RWPE1 (cell line): Measurements from ENCODE around the gene DAP.

ENCODE experiments used
- CTCF ChIA-PET: fragments of 350-600 bp; sonication (Branson Sonifier 250); formaldehyde crosslinking; extraction: SDS; loops from one replicate; lab custom pipeline; 2021; lab: Yijun Ruan, JAX
- POLR2A ChIA-PET: fragments of 400-600 bp; formaldehyde crosslinking; extraction: SDS; loops from one replicate; lab custom pipeline; 2020; ENCODE audit warnings: antibody characterized with exemption; ENCODE audit not compliant: low non-redundant PET; lab: Yijun Ruan, JAX
- DNase-seq: peaks from one replicate; pipeline ENCODE4 v3.0.0; 2012; ENCODE audit warnings: low spot score
- H3K27ac ChIP-seq: fragments of 450-650 bp; 2 replicates; pipeline ENCODE4 v1.5.1; 2017
- TF ChIP-seq, protein P1 (sequence below): fragments of 450-650 bp; conservative IDR thresholded peaks from 2 replicates; pipeline ENCODE4 v1.5.1; 2017; ENCODE audit warnings: low read depth, mild to moderate bottlenecking

The DAP gene

GRCh38 chr5:10652151-10652550 is 108.9 kb downstream of the DAP start:
- no peak for DNase-seq
- no peak overlapping the region for H3K27ac ChIP-seq
- POLR2A ChIA-PET = no interaction called here
- CTCF ChIA-PET = interaction anchor here (0.6 kb wide), 1 partner anchor 17 kb away, joined by 3 read pairs; no protein-coding TSS in a partner anchor
- TF ChIP-seq, protein P1, sequence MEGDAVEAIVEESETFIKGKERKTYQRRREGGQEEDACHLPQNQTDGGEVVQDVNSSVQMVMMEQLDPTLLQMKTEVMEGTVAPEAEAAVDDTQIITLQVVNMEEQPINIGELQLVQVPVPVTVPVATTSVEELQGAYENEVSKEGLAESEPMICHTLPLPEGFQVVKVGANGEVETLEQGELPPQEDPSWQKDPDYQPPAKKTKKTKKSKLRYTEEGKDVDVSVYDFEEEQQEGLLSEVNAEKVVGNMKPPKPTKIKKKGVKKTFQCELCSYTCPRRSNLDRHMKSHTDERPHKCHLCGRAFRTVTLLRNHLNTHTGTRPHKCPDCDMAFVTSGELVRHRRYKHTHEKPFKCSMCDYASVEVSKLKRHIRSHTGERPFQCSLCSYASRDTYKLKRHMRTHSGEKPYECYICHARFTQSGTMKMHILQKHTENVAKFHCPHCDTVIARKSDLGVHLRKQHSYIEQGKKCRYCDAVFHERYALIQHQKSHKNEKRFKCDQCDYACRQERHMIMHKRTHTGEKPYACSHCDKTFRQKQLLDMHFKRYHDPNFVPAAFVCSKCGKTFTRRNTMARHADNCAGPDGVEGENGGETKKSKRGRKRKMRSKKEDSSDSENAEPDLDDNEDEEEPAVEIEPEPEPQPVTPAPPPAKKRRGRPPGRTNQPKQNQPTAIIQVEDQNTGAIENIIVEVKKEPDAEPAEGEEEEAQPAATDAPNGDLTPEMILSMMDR = no peak

DNA sequence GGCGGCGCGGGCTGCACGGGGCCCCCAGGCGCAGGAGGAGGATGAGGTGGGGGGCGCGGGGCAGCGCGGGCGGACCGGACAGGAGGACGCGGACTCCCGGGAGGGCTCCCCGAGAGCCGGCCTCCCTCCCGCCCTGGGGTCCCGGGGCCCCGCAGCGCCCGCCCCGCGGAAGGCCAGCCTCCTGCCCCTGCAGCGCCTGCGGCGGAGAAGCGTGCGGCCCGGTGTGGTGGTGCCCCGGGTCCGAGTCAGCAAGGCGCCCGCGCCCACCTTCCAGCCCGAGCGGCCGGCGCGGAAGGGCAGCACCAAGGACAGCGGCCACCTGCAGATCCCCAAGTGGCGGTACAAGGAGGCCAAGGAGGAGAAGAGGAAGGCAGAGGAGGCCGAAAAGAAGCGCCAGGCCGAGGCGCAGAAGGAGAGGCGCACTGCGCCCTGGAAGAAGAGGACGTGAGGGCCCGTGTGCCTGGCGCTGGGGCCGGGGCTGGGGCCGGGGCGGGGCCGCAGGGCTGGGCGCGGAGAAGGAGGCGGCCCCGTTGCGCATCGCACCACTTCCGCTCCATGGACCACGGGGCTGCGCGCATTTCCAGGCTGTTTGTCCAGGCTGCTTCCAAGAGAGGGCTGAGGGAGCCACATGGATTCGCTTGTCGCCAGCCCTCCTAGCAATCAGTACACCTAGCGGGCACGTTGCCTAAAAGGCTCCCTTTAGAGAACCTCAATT is 111.2 kb downstream of the DAP start:
- TF ChIP-seq, protein P1 = no peak
- no peak for DNase-seq
- no peak overlapping the region for H3K27ac ChIP-seq
- ChIA-PET CTCF (no interaction called here), POLR2A (no interaction called here)

GRCh38 chr5:10648806-10649665 is 112.0 kb downstream of the DAP start:
- ChIA-PET CTCF (interaction anchor here (0.7 kb wide), 1 partner anchor 92 kb away, joined by 4 read pairs; no protein-coding TSS in a partner anchor), POLR2A (no interaction called here)
- TF ChIP-seq, protein P1 = no peak
- H3K27ac ChIP-seq = no peak overlapping the region
- no peak for DNase-seq

DNA sequence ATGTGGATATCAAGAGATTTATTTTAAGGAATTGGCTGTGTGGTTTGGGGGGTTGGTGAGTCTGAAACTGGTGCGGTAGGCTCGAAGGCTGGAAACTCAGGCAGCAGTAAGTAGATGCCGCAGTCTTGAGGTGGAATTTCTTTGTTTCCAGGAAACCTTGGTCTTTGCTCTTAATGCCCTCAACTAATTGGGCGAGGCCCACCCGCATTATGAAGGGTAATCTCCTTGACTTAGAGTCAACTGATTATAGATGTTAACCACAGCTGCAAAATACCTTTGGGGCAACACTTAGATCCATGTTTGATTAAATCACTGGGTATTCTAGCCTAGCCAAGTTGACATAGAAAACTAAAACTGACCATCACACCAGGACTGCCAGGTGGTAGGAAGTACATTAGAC is 113.4 kb downstream of the DAP start:
- POLR2A ChIA-PET = no interaction called here
- H3K27ac ChIP-seq = no peak overlapping the region
- TF ChIP-seq, protein P1 = no peak
- CTCF ChIA-PET = no interaction called here
- DNase-seq = no peak

DNA sequence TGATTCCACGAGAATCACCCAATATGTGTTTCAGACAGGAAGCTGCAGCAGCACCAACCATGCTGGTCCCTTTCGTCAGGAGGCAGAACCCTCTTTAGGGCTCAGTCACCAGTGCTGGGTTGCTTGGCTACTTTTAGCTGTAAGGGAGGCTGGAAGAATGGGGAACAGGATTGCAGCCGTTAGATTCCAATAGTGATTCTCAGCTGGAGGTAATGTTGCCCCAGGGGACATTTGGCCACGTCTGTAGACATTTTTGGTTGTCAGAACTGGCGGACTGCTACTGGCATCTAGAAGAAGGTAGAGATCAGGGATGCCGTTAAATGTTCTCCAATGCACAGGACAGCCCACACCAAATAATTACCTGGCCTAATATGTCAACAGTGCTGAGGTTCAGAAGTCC is 115.4 kb downstream of the DAP start:
- ChIA-PET CTCF (interaction anchor here (0.7 kb wide), 1 partner anchor 26 kb away, joined by 3 read pairs; no protein-coding TSS in a partner anchor), POLR2A (no interaction called here)
- H3K27ac ChIP-seq = no peak overlapping the region
- TF ChIP-seq, protein P1 = no peak
- no peak for DNase-seq

- TF ChIP-seq, protein P1 = no peak
- POLR2A ChIA-PET = no interaction called here
- no peak overlapping the region for H3K27ac ChIP-seq
- no peak for DNase-seq
- CTCF ChIA-PET = interaction anchor here (0.7 kb wide), 1 partner anchor 26 kb away, joined by 3 read pairs; no protein-coding TSS in a partner anchor
Observed at GRCh38 chr5:10645146-10645545, 115.9 kb downstream of the DAP start.
